Measurements from ENCODE around the gene UBL5.
"Not testable (repeated sequence)": the region's sequence is repeated elsewhere in the genome, so short reads cannot be mapped to it uniquely, and the experiment has no call there.

UBL5 gene

DNA sequence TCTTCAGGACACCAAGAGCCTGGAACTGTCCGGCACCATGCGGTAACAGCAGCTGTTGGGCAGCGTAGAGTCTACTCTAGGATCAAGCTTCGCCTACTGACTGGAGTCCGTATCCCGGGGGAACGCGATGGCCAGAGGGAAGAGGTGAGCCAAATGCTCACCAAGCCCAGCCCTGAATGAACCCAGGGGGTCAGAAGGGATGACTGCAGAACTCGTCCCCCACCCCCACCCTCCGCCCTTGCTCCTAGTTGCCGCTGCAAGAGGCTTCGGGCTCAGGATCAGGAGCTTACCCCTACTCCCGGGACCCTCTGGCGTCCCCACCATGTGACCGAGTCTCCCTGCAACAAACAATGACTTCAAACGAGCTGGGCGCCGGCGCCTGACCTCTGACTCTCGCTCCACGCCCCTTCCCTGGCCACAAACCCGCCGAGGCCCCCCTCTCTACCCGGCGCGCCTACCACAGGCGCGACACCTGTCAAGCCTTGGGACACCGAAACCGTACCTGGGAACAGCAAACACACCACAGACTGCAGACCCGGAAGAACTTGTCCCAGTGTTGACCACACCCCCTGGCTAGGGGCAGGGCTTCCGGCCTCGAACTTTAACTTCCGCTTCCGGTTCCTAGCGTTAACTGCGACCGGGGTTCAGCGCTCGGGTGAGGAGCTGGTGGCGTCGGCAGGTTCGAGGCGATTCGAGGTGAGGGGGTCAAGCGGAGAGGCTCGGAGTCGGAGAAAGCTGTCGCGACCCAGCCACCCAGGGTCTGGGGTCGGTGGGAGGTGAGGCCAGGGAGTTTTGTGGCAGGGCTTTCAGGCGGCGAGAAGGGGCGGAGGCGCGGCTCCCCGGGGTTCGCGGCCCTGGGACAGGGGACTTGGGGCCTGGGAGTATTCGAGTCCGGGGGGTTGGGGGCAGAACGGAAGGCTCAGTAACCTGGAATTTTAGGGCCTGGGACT, at the start of gene UBL5:
TSS of gene UBL5 (plus strand) at position 630 of the 950 bp plus-strand sequence. CDS start 420 bp downstream, outside the sequence.
- peak; percentile 86 for DNase-seq

DNA sequence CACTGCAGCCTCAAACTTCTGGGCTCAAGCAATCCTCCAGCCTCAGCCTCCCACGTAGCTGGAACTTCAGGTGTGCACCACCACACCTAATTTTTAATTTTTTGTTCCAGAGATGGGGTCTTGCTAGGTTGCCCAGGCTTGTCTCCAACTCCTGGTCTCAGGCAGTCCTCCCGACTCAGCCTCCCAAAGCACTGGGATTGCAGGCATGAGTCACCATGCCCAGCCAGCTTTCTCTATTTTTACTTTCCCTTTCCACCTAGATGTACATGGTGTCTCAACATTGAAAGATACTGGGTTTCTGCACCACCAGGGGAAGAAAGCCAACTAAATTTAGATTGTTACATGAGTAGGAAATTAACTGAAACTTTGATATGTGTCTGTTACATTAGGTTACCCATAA, 45.4 kb upstream of the UBL5 start:
- DNase-seq, result no peak

DNA sequence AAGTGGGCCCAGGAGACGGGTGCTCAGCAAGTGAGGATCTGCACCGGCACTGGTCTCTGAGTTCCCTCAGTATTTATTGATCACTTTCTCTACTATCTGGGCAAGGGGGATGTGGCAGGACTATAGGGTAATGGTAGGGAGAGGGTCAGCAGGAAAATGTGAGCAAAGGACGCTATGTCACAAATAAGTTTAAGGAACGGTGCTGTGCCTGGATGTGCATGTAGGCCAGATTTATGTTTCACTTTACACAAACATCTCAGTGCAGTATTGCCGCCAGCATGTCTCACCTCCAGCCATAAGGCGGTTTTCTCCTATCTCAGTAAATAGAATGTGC, 43.6 kb upstream of the UBL5 start:
- not testable (repeated sequence) for DNase-seq

DNA sequence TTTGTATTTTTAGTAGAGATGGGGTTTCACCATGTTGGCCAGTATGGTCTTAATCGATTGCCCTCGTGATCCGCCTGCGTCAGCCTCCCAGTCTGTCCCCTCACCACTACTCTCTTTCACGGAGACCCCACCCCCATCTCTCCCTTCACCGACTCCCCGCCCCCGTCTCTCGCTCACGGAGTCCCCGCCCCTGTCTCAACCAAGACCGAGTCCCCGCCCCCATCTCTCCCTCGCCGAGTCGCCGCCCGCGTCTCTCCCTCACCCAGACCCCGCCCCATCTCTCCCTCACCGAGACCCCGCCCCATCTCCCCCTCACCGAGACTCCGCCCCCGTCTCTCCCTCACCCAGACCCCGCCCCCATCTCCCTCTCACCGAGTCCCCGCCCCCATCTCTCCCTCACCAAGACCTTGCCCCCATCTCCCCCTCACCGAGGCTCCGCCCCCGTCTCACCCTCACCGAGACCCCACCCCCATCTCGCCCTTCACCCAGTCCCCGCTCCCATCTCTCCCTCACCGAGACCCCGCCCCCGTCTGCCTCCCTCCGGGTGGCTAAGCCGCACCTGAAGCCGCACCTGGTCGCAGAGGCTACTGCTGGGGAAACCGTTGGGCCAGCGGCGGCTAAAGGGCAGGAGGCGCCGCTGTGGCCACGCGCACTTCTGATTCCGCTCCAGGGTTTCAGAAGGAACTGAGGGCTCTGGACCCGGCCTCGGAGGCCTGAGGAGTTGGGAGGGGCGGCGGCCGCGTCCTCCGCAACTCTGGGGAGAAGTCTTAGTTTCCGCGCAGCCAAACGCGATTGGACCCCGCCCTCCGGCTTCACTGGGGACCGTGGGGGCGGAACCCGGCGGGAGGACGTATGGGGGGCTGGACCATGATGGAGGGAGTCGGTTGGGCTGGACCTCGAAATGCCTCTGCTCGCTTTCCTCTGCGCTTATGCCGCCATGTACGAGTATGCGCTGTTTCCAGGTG, 42.1 kb upstream of the UBL5 start:
- peak; percentile 99 for DNase-seq

DNA sequence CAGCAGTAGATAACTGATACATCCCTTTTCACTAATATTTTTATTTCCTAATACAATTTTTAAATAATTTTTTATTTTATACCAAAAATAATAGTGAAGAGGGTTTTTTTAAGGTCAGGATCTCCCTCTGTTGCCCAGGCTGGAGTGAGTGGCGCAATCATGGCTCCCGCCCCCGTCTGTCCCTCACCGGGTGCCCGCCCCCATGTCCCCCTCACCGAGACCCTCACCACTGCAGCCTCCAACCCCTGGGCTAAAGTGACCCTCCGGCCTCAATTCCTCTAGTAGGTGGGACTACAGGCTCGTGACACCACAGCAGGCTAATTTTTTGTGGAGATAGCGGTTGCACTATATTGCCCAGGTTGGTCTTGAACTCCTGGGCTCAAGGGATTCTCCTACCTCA, 41.4 kb upstream of the UBL5 start:
- DNase-seq, result no peak

DNA sequence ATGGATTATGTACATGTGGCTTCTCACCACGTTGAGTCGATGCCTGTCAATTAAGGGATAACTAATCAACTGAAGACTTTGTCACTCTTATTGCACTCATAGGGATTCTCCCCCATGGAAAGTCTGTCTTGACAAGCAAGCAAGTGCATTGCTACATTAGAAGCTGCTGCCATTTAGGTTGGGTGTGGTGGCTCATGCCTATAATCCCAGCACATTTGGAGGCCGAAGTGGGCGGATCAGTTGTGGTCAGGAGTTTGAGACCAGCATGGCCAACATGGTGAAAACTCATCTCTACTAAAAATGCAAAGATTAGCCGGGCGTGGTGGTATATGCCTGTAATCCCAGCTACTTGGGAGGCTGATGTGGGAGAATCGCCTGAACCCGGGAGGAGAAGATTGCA, 40.9 kb upstream of the UBL5 start:
- no peak for DNase-seq

DNA sequence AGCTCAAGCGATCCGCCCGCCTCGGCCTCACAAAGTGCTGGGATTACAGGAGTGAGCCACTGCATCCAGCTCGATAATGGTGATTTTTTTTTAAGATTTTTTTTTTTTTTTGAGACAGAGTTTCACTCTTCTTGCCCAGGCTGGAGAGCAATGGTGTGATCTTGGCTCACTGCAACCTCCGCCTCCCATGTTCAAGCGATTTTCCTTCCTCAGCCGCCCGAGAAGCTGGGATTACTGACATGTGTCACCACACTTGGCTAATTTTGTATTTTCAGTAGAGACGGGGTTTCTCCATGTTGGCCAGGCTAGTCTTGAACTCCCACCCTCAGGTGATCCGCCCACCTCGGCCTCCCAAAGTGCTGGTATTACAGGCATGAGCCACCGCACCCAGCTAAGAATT, 39.1 kb upstream of the UBL5 start:
- DNase-seq, result not testable (repeated sequence)

DNA sequence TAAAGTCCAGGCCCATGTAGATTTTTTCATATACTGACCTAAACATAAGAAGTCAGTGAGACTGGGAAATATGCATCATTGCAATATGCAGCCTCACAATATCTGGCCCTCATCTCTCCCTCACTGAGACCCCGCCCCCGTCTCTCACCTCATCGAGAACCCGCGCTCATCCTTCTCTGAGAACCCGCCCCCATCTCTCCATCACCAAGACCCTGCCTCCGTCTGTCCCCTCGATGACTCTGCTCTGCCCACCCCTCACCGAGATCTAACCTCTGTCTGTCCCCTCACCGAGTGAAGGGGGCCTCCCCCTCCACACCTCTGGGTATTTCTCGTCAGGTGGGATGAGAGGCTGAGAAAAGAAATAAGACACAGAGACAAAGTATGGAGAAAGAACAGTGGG, 38.7 kb upstream of the UBL5 start:
- DNase-seq, result no peak

DNA sequence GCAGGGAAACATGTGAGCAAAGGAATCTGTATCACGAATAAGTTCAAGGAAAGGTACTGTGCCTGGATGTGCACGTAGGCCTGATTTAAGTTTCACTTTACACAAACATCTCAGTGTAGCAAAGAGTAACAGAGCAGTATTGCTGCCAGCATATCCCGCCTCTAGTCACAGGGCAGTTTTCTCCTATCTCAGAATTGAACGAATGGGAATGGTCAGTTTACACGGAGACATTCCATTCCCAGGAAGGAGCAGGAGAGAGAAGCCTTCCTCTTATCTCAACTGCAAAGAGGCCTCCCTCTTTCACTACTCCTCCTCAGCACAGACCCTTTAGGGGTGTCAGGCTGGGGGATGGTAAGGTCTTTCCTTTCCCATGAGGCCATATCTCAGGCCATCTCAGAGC, 38.1 kb upstream of the UBL5 start:
- DNase-seq, result not testable (repeated sequence)

DNA sequence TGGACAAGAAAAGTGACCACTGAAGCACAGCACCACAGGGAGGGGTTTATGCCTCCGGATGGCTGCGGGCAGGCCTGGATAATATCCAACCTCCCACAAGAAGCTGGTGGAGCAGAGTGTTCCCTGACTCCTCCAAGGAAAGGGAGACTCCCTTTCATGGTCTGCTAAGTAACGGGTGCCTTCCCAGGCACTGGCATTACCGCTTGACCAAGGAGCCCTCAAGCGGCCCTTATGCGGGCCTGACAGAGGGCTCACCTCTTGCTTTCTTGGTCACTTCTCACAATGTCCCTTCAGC, 36.7 kb upstream of the UBL5 start:
- not testable (repeated sequence) for DNase-seq

DNA sequence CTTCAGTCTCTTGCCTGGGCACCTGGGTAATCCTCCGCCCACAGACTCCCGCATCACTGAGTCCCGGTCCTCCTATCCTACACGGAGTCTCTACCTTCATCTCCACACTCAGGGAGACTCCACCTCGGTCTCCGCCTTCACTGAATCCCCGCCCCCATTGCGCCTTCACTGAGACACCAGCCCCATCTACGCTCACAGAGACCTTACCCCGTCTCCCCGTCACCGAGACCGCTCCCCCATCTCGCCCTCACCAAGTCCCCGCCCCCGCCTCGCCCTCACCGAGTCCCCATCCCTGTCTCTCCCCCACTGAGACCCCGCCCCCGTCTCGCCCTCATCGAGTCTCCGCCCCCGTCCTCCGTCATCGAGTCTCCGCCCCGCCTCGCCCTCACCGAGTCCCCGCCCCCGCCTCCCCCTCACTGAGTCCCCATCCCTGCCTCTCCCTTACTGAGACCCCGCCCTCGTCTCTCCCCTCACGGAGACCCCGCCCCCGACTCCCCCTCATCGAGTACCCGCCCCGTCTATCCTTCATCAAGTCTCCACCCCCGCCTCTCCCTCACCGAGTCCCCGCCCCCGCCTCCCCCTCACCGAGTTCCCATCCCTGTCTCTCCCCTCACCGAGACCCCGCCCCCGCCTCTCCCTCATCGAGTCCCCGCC, 36.0 kb upstream of the UBL5 start:
- peak; percentile 89 for DNase-seq

DNA sequence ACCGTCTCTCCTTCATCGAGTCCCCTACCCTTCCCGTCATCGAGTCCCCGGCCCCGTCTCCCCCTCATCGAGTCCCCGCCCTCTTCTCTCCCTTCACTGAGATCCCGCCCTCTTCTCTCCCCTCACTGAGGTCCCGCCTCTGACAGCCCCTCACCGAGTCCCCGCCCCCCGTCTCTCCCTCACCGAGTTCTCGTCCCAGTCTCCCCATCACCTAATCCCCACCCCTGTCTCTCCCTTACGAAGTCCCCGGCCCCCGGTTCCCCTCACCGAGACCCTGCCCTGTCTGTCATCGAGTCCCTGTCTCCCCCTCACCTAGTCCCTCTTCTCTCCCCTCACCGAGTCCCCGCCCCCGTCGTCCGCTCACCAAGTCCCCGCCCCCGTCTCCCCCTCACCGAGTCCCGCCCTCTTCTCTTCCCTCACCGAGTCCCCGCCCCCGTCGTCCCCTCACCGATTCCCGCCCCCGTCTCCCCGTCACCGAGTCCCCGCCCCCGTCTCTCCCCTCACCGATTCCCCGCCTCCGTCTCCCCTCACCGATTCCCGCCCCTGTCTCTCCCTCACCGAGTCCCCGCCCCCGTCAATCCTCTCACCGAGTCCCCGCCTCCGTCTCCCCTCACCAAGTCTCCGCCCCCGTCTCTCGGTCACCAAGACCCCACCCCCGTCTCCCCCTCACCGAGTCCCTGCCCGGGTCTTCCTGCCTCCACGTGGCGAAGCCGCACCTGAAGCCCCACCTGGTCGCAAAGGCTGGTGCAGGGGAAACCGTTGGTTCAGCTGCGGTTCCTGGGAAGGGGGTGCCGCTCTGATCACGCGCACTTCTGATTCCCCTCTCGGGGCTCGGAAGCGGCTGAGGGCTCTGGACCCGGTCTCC, 35.3 kb upstream of the UBL5 start:
- peak; percentile 97 for DNase-seq

DNA sequence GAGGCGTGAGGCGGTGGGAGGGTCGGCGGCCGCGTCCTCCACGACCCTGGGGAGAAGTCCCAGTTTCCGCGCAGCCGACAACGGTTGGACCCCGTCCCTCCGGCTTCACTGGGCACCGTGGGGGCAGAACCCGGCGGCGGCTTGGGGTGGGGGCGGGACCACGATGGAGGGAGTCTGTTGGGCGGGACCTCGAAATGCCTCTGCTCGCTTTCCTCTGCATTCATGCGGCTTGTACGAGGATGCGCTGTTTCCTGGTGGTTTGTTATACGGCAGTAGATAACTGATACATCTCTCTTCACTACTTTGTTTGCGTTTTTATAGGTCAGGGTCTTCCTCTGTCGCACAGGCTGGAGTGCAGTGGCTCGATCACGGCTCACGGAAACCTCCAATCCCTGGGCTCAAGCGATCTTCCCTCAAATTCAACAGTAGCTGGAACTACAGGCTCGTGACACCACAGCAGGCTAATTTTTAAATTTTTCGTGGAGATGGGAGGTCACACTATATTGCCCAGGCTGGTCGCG, 34.6 kb upstream of the UBL5 start:
- DNase-seq, result no peak

DNA sequence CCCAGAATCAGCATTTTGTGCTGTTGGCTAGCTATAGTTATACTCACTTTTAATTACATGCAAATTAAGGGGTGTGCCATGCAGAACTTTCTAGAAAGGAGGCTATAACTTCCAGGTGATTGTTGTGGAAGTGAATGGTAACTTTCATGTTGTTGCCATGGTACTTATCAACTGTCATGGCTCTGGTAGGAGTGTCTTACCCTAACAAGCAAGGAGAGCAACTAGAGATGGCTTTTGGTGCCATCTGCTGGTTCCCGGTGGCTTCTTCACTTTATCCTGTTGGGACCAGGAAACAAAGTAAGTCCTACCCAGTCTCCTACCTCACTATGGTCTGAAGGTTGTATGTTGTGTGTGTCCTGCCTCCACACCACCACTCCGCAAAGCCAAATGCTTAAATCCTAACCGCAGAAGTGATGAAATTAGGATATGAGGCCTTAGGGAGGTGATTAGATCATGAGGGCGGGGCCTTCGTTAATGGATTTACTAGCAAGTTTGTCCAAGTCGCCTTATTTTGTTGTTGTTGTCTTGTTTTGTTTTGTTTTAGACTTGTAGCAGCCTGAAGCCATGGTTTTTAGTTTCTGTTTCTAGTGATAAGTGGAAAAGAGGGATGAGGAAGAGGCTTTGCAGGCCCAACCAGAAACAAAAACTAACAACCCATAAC, 31.5 kb upstream of the UBL5 start:
- peak; percentile 81 for DNase-seq

DNA sequence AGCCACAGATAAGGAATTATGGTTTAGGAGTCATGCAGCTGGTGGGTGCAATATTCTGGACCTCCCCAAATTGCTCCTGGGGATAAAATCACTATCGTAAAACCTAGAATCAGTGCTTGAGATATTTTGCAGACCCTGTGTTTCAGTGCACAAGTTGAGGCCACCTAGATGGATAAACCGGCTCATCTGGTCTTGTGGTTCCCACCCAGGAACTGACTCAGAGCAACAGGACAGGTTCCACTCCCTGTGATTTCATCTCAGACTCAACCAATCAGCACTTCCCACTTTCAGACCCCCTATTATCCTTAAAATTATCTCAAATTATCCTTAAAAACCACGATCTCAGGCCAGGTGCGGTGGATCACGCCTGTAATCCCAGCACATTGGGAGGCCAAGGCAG, 29.8 kb upstream of the UBL5 start:
- no peak for DNase-seq

DNA sequence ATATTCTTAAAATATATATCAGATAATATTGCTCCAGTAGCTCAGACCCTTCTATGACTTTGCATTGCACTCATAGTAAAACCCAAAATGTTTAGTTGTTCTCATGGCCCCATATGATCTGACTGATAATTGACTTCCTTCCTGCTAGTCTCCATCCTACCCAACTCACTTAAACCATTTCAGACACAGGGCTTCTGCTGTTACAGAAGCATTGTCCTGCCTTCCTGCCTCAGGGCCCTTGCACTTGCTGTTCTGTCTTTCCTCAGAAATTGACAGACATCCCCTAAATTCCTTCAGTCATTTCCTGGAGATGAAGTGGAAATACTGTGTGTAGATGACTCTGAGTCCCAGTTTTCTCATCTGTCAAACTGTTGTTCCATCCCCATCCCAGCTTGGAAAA, 28.6 kb upstream of the UBL5 start:
- DNase-seq, result no peak

DNA sequence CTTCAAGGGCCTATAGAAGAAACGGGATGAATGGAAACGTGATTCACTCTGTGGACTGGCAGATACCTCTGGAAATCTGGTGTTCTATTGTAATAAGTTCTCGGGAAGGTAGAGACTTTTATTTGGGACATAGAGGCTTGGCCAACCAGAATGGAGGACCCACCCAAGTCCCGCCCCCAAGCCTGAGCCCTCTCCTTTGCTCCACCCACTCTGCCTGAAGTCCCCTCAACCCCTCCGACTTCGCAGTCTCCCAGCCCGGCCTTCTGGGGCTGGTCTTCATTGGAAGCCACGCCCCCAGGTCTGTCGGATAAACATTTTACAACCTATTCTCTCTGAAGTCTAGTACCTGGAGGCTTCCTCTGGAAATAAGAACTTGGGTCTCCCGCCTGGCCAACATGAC, 25.7 kb upstream of the UBL5 start:
- no peak for DNase-seq

DNA sequence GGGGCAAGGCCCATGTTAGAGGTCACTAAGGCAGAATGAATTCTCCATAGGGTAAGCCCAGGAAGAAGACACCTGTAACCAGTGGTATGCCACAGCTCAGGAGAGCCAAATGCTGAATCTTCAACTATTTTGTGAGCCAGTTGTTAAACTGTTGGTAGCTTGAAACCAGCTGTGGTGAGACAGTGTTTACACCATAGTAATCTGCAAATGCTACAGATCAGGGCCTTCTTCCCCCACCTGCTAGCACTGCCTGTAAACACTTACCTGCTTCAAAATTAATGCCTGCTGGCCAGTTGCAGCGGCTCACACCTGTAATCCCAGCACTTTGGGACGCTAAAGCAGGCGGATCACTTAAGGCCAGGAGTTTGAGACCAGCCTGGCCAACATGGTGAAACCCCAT, 20.9 kb upstream of the UBL5 start:
- no peak for DNase-seq

DNA sequence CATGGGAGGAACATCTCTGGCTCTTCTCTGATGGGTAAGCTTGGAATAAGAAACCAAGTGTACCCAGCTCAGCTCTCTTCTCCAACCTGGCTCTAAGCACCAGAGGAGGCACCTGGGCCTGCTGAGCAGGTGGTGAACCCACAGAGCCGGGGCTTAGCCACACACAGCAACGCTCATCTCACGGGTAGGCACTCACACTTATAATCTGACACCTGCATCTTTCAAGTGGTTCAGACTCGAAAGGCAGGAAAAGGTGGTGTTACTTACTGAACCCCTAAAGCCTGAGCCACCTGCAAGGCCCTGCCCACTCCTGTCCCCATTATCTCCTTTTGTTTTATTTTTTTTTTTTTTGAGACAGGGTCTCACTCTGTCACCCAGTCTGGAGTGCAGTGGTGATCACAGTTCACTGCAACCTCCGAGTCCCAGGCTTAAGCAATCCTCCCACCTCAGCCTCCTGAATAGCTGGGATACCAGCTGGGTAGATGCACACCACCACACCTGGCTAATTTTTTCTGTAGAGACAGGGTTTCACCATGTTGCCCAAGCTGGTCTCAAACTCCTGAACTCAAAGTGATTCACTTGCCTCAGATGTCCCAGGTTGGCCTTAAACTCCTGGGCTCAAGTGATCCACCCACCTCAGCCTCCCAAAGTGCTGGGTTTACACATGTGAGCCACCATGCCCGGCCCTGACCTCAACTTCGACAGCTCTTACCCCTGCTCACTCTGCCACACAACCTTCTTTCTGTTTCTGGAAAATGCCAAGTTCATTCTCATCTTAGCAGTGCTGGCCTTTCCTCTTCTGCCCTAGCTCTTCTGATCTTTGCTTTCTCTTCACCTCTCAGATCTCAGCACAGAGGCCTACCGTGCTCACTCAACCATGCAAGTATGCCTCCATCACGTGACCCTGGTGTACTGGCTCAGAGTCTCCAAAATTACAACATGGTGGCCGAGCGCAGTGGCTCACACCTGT, 18.6 kb upstream of the UBL5 start:
- no peak for DNase-seq

DNA sequence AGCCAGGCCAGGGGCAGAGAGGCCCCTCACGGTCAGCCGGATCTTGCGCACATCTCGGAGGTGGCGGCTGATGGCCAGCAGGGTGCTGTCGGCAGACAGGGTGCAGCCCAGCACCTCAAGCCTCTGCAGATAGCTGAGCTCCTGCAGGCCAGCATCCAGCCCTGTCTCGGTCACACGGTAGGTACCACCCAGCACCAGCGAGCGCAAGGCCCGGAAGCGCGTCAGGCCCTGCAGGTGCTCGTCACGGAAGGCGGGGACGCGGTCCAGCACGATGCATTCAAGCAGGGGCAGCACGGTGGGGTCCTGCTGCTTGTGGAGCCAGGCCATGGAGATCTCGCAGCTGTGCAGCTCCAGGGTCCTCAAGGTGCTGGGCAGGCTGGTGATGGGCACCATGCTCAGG, 16.6 kb upstream of the UBL5 start:
- DNase-seq, result no peak

All from COR-L47 (cell line).